ENCODE results near the gene LENG1.
A peak's percentile ranks its signal among the peaks of the same experiment; 100 is the strongest.

Gene LENG1

DNA sequence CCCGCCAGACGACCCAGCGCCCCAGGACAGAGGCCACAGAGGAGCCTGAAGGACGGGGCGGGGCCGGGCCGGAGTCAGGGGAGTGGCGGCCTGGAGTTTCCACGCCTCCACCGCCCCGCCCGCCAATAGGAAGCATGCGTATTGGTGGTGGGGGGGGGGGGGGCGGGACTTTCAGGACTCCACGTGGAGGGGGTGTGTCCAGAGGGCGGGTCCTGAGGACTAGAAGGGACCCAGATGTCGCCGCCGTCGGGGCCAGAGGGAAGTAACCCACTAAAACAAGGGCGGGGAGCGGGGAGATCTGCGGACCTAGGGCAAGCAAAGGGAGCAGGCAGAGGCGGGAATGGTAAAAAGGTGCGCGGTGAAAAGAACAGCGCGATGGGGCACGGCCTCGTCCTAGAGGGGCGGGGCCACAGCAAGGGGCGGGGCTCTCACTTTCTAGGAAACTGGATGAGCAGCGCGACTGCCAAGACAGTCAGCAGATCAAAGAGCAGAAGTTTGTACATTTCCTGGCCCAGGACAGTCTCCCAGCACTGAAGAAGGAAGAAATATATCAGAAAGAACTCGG, 2.8 kb upstream of the LENG1 start:
- peak; percentile 55 for DNase-seq

DNA sequence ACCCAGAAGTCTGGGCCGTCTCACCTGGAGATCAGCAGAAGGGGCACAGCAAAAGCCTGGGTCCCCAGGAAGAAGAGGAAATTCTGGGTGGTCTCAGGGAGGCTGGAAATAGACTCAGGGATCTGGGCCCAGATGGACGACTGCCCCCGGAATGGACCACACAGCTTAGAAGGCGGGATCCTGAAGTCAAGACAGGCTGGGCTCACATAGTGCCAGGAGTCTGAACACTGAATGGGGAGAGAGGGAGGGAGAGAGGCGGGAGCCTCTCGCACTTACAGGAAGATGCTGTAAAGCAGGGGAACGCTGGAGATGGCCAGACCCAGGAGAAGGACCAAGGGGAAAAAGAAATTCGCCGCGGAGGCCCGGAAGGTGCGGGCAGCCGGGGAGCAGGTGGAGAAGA, 1.3 kb upstream of the LENG1 start:
- no peak for DNase-seq

DNA sequence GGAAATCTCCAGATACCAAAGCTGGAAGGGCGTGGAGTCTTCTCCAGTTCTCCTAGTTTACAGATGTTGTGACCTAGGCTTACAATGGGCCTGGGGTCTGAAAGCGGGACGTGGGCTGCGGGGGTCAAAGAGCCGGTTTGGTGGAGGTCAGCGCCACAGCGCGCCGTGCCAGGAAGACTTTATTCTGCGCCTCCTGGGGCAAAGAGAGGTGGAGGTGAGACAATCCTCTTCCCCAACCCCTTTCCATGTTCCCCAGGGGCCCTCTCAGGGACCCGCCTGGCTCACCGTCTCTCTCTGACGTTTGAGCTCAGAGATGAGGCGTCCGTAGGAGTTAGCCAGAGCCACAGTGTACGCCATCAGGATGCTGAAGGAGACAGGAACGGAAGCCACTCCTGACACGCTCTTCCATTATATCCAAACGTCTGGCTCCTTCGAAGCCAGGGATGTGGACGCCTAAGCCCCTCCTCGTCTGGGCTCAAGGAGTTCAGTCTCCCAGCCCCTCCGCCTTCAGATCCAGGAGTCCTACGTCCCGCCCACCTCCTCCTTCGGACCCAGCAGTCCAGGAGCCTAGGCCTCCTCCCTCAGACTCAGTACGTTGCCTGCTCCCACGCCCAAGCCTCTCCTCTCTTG, 776 bp upstream of the LENG1 start:
- no peak for DNase-seq

DNA sequence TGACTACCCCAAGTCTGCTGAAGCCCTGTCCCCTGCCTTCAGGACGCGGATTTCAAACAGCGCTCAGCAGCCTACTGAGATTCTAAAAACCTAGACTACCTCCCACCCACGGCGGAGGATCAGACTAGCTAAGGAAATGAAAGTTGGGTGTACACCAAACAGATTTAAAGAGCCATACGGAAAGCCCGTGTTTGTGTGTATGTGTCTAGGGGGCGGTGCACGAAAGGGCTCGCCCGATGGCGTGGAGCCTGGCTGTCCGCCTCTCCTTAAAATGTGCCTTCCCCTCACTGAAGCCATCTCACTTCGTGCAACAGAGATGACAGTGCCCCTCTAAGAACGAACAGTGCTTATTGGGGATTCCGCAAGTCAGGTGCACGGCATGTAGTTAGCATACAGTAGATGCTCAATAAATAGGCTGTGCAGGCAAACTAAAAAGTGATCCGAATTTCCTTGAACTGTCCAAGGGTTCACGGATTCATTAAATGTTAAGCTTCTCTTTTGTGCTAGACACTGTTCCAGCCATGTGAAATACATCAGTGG, 639 bp downstream of the LENG1 start:
- no peak for DNase-seq

DNA sequence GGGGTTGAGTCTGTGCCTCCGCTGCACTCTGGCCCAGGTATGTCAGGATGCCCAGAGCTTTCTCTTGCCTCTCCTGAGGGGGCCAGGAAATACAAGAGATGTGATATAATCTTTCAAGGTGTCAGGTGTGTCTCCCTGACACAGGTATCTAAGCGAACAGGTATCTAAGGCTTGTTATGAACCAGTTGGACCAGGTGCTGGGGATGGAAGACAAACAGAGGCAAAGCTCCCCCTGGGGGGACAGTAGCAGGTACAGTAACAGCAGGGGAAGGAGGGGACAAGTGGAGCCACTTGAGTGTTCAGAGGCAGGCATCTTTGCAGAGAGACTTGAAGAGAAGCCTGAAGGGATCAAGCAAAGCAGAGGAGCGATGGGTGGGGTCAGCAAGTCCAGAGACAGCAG, 2.6 kb downstream of the LENG1 start:
- DNase-seq: no peak

DNA sequence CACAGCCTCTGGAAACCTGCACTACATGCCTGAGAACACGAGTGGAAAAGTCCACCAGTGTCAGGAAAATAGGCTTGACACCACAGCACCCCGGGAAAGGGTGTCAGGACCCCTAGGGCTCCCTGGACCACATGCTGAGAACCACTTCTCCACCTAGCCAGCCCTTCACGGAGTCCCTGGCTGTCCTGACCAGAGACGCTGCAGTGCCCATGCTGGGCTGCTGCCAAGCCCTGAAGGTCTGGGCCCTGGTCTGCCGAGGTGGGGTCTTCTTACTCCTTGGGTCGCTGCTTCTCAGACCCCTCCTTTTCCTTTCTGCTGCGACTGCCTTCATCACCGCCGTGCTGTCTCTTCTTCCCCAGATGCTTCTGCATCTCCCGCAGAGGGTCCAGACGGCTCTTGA, 3.0 kb downstream of the LENG1 start:
- no peak for DNase-seq

DNA sequence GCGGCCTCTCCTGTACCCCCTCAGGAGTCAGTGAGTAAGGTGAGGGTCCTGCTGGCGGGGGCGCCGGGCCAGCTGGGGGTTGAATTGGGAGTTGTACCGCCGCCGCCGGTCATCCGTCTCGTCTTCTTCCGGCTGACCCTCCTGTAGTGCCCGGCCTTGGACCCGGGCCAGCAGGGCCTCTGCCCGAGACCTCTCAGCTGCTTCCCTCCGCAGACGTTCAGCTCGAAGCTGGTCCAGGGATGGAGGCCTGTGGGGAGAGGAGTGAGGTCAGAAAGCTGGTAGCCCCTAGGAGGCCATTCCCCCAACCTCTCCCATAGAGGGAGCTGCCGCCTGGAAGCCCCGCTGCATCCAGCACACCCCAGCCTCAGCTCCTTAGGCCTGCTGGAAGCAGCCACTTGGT, 3.8 kb downstream of the LENG1 start:
- DNase-seq: no peak

DNA sequence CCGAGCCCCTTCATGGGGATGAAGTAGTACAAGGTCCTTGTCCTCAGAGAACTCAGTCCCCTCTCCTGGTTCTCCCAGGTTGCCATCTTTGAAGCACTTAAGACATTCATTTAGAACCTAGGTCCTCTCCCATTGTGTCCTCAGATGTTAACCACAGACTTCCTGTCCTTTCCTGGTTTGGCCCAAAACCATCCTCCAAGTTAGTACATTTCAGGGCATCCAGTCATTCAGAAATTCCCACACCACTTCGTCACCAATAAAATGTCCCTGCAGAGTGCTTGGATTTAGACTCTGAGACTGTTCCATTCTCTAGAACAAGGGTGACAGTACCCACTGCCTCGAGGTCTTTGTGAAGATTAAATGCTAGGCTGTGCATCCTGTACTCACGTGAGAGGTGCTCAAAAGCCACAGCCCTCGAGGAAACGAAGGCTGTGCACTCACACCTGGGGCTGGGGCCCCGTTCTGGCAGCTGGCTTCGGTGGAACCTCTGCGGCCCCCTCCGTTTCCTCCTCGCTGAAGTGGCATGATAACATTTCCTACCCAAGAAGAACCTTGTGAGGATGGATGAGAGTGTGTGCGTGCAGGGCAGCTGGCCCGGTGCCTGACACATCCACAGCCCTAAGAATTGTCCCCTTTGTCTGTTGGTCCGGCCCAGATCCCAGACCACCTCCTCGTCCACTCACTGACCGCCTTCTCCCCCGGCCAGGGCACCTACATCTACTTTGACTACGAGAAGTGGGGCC, 4.7 kb downstream of the LENG1 start:
- DNase-seq: no peak

DNA sequence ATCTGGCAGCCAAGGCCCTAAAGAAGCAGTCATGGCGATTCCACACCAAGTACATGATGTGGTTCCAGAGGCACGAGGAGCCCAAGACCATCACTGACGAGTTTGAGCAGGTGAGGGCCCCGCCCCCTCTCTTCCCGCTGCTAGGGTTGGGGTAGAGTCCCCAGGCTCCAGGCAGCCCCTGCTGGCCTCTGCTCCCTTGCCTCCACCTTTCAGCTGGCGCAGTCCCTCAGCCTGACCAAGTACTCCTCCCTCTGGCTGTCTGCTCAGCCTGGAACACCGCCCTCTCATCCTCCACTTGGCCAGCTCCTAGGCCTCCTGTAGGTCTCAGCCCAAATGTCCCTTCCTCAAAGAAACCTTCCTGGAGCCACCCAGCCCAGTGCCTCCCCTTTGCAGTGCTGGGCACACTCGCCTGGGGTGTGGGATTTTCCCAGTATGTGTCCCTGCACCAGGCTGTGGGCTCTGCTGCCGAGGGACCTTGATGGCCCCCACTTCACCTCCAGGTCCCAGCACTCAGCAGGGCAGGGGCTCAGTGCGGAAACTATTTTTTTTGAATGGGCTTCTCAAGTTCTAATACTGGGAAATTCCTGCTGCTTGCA, 5.7 kb downstream of the LENG1 start:
- DNase-seq: no peak

DNA sequence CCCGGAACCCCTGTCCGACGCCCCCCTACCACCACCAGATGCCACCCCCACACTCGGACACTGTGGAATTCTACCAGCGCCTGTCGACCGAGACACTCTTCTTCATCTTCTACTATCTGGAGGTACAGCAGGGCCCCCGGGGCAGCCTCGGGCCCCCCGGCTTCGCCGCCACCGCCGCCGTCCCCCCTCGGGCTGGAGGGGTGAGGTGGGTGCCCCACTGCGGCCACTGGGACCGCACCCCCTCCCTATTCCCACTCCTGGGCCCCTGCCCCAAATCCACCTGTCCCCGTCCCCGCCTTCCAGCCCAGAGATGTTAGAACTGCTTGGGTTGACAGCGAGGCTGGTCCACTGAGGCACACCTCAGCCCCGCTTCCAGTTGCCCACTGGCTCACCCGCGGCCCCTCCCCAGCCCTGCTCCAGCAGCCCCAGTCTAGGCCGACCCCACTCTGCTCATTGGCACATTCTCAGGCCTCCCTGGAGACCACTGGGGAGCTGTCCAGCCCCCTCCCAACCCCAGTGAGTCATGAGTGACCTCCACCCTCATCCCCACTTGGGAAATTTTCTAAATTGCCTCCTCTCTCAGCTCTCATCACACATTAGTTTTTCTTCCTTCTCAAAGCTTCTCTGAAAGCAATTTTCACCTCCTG, 6.5 kb downstream of the LENG1 start:
- DNase-seq: no peak

DNA sequence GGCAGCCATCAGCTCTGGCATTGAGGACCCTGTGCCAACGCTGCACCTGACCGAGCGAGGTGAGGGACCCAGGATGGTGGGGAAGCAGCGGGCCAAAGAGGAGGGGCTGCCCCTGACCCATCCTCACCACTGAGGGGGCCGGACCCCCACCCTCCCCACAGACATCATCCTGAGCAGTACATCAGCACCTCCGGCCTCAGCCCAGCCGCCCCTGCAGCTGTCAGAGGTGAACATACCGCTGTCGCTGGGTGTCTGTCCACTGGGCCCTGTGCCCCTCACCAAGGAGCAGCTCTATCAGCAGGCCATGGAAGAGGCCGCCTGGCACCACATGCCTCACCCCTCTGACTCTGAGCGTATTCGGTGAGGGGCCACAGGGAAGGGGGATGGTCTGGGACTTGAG, 7.3 kb downstream of the LENG1 start:
- no peak for DNase-seq

DNA sequence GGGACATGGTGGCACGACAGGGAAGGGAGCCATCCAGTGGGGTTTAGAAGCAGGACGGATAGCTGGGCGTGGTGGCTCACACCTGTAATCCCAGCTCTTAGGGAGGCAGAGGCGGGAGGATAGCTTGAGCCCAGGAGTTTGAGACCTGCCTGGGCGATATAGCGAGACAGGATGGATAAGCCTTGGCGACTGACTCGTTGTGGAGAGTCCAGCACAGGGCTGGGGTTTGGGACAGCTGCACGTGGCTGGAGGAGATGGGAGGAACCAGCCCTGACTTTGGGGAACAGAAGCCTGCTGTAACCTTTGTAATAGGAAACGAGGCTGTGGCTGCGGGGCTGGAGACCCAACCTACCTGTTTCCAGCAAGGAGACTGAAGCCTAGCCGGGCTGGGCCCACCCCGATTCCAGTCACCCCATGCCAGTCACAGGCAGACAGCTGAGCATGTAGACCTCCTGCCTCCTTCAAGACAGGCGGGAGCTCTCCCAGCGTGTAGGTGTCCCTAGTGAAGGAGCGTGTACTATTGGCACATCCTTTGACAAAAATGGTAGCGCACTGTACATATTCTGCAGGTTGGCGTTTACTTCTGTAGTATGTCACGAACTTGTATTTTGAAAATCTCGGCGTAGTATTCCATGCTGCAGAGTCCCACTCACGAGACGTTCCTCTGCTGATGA, 8.0 kb downstream of the LENG1 start:
- DNase-seq: no peak

DNA sequence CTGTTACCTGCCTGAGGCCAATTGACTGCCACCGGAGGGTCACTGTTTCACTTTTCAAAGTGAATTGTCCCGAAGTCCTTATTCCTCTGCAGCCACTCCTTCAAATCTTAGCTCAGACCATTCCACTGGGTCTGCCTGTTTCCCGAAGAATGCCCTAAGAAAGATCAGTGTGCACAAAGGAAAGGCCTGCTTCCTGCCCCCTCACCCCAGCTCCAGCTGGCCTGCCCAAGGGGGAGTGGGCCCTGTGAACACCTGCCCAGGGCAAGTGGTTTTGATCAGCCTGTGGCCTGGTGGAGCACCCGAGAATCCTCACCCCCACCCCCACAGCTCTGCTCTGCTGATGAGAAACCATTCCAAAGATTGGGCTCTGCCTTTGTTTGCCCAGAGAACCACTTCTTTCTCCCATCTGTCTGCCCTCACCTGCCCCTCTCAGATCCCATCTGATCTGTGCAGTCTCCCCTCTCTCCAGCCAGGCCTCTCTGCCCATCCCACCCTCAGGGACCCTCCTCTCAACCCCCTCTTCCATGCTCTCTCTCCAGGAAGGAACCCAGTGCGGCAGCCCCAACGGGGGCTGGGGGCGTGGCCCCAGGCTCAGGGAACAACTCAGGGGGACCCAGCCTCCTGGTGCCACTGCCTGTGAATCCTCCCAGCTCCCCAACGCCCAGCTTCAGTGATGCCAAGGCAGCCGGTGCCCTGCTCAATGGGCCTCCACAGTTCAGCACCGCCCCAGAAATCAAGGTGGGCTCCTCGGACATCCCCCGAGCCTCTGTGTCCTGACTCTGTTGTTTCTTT, 10.3 kb downstream of the LENG1 start:
- DNase-seq: no peak

DNA sequence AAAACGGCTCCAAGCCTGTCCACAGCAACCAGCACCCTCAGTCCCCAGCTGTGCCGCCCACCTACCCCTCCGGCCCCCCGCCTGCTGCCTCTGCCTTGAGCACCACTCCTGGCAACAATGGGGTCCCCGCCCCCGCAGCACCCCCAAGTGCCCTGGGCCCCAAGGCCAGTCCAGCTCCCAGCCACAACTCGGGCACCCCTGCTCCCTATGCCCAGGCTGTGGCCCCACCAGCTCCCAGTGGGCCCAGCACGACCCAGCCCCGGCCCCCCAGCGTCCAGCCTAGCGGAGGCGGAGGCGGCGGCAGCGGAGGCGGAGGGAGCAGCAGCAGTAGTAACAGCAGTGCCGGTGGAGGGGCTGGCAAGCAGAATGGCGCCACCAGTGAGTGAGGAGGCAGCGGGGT, 11.4 kb downstream of the LENG1 start:
- DNase-seq: no peak

DNA sequence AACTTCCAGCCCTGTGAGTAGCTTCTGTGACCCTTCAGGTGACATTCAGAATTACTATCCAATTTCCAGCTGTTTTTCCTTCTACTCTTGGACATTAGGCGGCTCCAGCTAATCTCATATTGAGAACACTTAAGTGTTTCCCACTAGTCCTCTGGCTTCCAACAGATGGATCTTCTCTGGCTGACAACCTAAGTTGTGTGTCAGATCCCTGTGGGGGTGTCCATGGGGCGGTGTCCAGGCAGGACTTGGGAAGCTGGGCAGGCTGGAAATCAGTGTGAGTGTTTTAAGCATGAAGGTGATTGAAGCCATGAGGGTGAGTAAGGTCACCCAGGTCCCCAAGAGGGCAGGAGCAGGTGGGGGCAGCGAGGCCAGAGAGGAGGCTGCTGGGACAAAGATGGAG, 11.8 kb downstream of the LENG1 start:
- DNase-seq: no peak

DNA sequence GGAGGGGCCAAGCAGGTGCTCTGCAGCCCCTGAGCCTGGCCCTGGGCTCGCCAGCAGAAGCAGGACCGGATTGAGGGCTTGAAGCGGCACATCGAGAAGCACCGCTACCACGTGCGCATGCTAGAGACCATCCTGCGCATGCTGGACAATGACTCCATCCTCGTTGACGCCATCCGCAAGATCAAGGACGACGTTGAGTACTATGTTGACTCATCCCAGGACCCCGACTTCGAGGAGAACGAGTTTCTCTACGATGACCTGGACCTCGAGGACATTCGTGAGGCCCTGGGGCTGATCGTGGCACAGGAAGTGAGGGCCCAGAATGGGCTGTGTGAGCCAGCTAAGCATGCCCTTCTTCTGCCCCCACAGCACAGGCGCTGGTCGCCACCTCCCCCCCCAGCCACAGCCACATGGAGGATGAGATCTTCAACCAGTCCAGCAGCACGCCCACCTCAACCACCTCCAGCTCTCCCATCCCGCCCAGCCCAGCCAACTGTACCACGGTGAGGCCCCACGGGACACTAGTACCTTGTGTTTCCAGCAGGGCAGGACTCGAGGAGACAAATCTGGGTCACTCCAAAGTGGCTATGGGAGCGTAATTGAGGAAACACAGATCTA, 13.9 kb downstream of the LENG1 start:
- no peak for DNase-seq

DNA sequence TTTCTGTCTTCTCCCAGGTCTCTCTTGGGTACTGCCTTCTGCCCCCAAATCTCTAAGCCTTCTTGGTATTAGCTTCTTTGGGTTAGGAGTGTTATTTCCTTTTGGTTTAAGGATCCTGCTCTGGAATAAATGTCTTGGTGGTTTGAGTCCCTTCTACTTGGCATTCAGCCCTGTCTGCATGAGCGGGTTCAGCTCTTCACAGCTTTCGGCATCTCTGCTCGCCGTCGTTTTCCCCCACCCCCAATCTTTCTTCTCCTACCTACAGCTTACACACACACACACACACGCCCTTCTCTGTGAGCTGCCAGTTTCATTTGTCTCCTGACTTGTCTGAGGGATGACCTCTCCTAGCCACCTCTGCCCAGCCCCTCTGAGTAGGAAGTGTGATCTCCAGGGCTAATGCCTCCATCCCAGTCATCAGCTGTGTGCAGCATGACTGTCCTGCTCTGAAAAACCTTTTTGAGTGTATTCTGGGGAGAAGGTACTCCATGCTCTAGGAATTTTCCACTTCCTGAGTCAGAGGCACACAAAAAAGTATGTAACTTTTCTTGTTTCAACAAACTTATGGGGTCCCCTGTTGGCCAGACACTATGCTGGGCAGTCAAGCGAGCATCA, 17.2 kb downstream of the LENG1 start:
- DNase-seq: no peak

DNA sequence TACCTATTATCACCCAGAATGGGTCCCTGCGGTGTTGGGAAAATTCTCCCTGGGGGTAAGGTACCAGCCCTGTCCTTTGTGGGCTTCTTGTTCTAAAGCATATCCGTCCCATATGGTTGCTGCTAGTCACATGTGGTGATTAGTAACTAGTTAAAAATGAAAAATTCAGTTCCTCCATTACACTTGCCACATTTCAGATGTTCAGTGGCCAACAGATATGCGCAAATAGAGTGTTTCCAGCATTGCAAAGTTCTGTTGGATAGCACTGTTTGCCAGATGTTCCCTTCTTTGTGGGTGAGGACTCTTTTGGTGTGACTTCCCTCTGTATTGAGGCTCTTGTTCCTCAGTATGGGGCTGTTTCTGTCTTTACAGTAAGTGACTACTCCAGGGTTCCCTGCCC, 18.2 kb downstream of the LENG1 start:
- no peak for DNase-seq

DNA sequence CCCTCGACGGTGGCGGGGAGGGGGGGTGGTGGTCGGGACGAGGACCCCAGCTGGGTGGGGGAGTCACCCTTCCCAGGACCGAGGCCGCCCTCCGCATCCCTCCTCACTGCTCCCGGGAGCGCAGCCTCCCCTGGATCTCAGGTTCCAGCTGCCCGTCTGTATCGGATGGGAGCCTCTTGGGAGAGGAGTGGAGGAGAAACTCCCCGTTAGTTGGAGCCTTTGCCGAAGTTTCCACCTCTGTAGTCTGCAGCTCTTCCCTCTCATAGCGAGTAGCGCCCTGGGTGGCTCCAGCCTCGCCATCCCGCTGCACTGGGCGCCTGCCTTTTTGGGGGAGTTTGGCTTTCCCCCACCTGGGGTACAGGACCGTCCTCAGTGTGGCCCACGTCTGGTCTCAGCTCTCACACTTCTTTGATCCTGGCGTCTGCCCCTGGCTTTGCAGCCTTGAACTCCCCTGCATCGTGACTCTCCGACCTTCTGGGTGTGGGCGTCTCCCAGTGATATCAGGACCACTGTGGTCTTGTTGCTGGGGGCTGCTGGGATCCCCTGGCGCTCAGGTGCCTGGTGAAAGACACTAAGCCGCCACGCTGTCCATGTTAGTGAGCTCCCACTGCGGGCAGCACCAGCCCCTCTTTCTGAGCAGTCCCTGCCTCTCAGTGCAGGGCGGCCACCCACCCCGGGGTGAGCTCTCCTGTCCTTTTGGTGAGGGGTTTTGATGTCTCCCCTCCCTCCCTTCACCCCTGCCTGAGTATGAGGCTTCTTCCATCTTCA, 20.8 kb downstream of the LENG1 start:
- DNase-seq: no peak
